K562 (cell line): ENCODE data around the gene SLC4A5. TPM values are rescaled to one million over a fixed set of nuclear protein-coding genes. Genes with fewer than 3 reads are reported as not detected.

Source experiments
- ADNP ChIP-seq: fragments of 200-800 bp; sonication (Bioruptor generic); IDR thresholded peaks from 2 replicates; pipeline ENCODE4 v1.6.1; 2016; ENCODE audit warnings: missing genetic modification characterization, missing compliant biosample characterization
- BCOR ChIP-seq: fragments of 450-650 bp; IDR thresholded peaks from 2 replicates; pipeline ENCODE4 v1.6.1; 2016
- CBX1 ChIP-seq: sonication (generic); IDR thresholded peaks from 2 replicates; pipeline ENCODE4 v1.6.1; 2016; ENCODE audit warnings: antibody characterized with exemption, low read depth, mild to moderate bottlenecking
- CBX3 ChIP-seq, 2 experiments: IDR thresholded peaks; 1 replicate in 1 of 2; 2 replicates in 1 of 2; pipeline ENCODE4 v1.6.1; 2012; ENCODE audit warnings: inconsistent platforms in 2 of 2, low read length in 2 of 2, borderline replicate concordance in 1 of 2, control low read depth in 1 of 2
- CEBPB ChIP-seq: fragments of 450-650 bp; IDR thresholded peaks from 2 replicates; pipeline ENCODE4 v1.6.1; 2016; ENCODE audit warnings: missing genetic modification characterization, missing compliant biosample characterization
- DPF2 ChIP-seq: fragments of 450-650 bp; IDR thresholded peaks from 2 replicates; pipeline ENCODE4 v1.6.1; 2016
- FOSL1 ChIP-seq: fragments of 200-800 bp; sonication (Bioruptor generic); conservative IDR thresholded peaks from 2 replicates; pipeline ENCODE4 v1.6.1; 2016; ENCODE audit warnings: missing genetic modification characterization, missing compliant biosample characterization
- FOXM1 ChIP-seq, 2 experiments: fragments of 450-650 bp in 1 of 2; sonication (generic) in 1 of 2; formaldehyde crosslinking in 1 of 2; IDR thresholded peaks; 2 replicates each; pipeline versions ENCODE4 v1.6.1 to v1.9.0; 2017 to 2022; ENCODE audit warnings: low read depth in 2 of 2, mild to moderate bottlenecking in 2 of 2, missing genetic modification reagents in 1 of 2, moderate library complexity in 1 of 2
- JUNB ChIP-seq: fragments of 450-650 bp; formaldehyde crosslinking; conservative IDR thresholded peaks from 2 replicates; pipeline ENCODE4 v1.4.0; 2020; ENCODE audit warnings: mild to moderate bottlenecking
- KLF16 ChIP-seq: IDR thresholded peaks from 2 replicates; pipeline ENCODE4 v1.6.1; 2016; ENCODE audit warnings: antibody characterized with exemption
- NCOR1 ChIP-seq: fragments of 450-650 bp; IDR thresholded peaks from 2 replicates; pipeline ENCODE4 v1.6.1; 2016; ENCODE audit warnings: mild to moderate bottlenecking, moderate library complexity
- NELFE ChIP-seq: IDR thresholded peaks from 2 replicates; pipeline ENCODE4 v1.6.1; 2011; ENCODE audit warnings: mild to moderate bottlenecking; ENCODE audit not compliant: insufficient read depth, insufficient read length
- PHB2 ChIP-seq: fragments of 450-650 bp; IDR thresholded peaks from 2 replicates; pipeline ENCODE4 v1.6.1; 2017; ENCODE audit warnings: low read depth
- PTBP1 ChIP-seq: fragments of 200-400 bp; formaldehyde crosslinking; IDR thresholded peaks from 2 replicates; pipeline ENCODE4 v1.6.1; 2017; ENCODE audit warnings: low read depth, low read length
- SMAD4 ChIP-seq: fragments of 250-450 bp; sonication (Bioruptor Pico); conservative IDR thresholded peaks from 2 replicates; pipeline ENCODE4 v1.8.0; 2021; ENCODE audit warnings: inconsistent platforms, mild to moderate bottlenecking, moderate library complexity
- SOX6 ChIP-seq: fragments of 450-650 bp; IDR thresholded peaks from 2 replicates; pipeline ENCODE4 v1.6.1; 2014; ENCODE audit warnings: mild to moderate bottlenecking
- TEAD4 ChIP-seq, 2 experiments: sonication (generic) in 1 of 2; formaldehyde crosslinking in 1 of 2; IDR thresholded peaks; 2 replicates each; pipeline versions ENCODE4 v1.6.1 to v1.8.0; 2012 to 2022; ENCODE audit warnings: borderline replicate concordance in 1 of 2, inconsistent platforms in 1 of 2, low read length in 1 of 2, mild to moderate bottlenecking in 1 of 2, missing genetic modification reagents in 1 of 2
- ZNF134 ChIP-seq: fragments of 250-450 bp; sonication (Bioruptor Pico); conservative IDR thresholded peaks from 2 replicates; pipeline ENCODE4 v1.4.0; 2020
- ZNF143 ChIP-seq: sonication (generic); formaldehyde crosslinking; IDR thresholded peaks from 2 replicates; pipeline ENCODE4 v1.9.0; 2022; ENCODE audit warnings: mild to moderate bottlenecking, missing genetic modification reagents
- ZNF165 ChIP-seq: fragments of 250-450 bp; sonication (Bioruptor Pico); IDR thresholded peaks from 2 replicates; pipeline ENCODE4 v1.4.0; 2020; ENCODE audit warnings: borderline replicate concordance
- ZNF444 ChIP-seq: fragments of 250-450 bp; sonication (Bioruptor Pico); IDR thresholded peaks from 2 replicates; pipeline ENCODE4 v1.4.0; 2020; ENCODE audit warnings: mild to moderate bottlenecking, moderate library complexity
- polyA plus RNA-seq, 8 experiments: library from polyadenylated mRNA; depleted of rRNA in 4 of 8; stranded (reverse) in 5 of 8; unstranded in 3 of 8; fragments of >200 nt; fragmentation: Nextera tagmentation in 2 of 8; fragmentation: Illumina TruSeq in 1 of 8; extraction: Ambion mirVana in 2 of 8; extraction: Trizol in 1 of 8; gene quantifications; 2 replicates each; pipeline versions ENCODE4 v1.2.1 to v1.2.3, GENCODE V29; 2011 to 2014; ENCODE audit warnings: inconsistent platforms in 1 of 8, missing spikeins in 1 of 8
- total RNA-seq, 7 experiments: library from RNA; depleted of rRNA in 6 of 7; stranded (reverse); fragments of >200 nt in 6 of 7; fragmentation: Illumina TruSeq in 2 of 7; extraction: Trizol in 2 of 7; gene quantifications; 2 replicates each; pipeline versions ENCODE4 v1.2.1 to v1.2.3, GENCODE V29; 2011 to 2021; ENCODE audit warnings: low replicate concordance in 1 of 7
- TF ChIP-seq, protein P1 (sequence below): sonication (generic); formaldehyde crosslinking; IDR thresholded peaks from 2 replicates; pipeline ENCODE4 v1.8.1; 2023; ENCODE audit warnings: mild to moderate bottlenecking, missing genetic modification reagents, moderate library complexity
- TF ChIP-seq, protein P2 (sequence below): sonication (generic); formaldehyde crosslinking; IDR thresholded peaks from 2 replicates; pipeline ENCODE4 v1.8.0; 2022; ENCODE audit warnings: missing genetic modification reagents, mild to moderate bottlenecking, moderate library complexity, borderline replicate concordance
- TF ChIP-seq, protein P3 (sequence below): fragments of 250-450 bp; sonication (Bioruptor Pico); IDR thresholded peaks from 2 replicates; pipeline ENCODE4 v1.9.0; 2021; ENCODE audit warnings: mild to moderate bottlenecking
- TF ChIP-seq, protein P4 (sequence below), 2 experiments: fragments of 250-450 bp in 1 of 2; fragments of 450-650 bp in 1 of 2; sonication (Bioruptor Pico) in 1 of 2; IDR thresholded peaks; 2 replicates each; pipeline versions ENCODE4 v1.6.1 to v1.8.0; 2016 to 2021; ENCODE audit warnings: mild to moderate bottlenecking in 2 of 2, moderate library complexity in 2 of 2, missing compliant biosample characterization in 1 of 2, missing genetic modification characterization in 1 of 2

The SLC4A5 gene
- total and polyA plus RNA-seq, 9 of the 15 experiments (the other 6 are each of a cell fraction or from before 2014, with no cell fraction given): 0.03 to 0.77 (median 0.14) TPM; not detected in 1

DNA sequence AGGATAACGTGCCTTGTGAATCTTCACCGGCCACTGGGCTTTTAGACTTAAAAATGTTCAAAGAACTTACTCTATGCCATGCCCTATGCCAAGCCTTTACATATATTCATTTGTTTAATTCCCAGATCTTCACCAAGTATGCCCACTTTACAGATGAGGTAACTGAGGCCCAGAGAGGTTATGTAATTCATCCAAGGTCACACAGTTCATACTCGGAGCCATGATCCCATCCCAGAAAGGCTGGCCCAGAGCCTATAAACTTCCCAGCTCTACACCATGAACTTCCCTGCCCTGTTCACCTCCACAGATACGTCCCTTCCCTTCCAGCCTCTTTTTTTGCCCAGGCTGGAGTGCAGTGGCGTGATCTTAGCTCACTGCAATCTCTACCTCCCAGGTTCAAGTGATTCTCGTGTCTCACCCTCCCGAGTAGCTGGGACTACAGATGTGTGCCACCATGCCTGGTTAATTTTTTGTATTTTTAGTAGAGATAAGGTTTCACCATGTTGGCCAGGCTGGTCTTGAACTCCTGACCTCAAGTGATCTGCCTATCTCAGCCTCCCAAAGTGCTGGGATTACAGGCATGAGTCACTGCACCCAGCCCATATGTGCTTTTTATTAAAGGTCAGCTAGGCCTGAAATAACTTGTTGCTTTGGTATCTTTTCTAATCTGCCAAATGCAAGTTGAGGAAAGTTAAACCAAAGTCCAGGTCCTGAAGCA, 100.7 kb downstream of the SLC4A5 start (continued):
- TF ChIP-seq, protein P1, sequence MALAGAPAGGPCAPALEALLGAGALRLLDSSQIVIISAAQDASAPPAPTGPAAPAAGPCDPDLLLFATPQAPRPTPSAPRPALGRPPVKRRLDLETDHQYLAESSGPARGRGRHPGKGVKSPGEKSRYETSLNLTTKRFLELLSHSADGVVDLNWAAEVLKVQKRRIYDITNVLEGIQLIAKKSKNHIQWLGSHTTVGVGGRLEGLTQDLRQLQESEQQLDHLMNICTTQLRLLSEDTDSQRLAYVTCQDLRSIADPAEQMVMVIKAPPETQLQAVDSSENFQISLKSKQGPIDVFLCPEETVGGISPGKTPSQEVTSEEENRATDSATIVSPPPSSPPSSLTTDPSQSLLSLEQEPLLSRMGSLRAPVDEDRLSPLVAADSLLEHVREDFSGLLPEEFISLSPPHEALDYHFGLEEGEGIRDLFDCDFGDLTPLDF: 0 out of 2 replicates have a peak, but pooled peaks have one; percentile 39
- TF ChIP-seq ZNF134 (CRISPR knock-in tag) (no peak), KLF16 (peak; percentile 45; the same call in 1 of the 2 replicates), ZNF444 (CRISPR knock-in tag) (no peak), ZNF143 (CRISPR knock-in tag) (no peak), BCOR (peak; percentile 94), NCOR1 (peak; percentile 90), CEBPB (tag) (0 out of 2 replicates have a peak, but pooled peaks have one; percentile 9), TEAD4 (IDR thresholded peaks at IDR 0.05; ENCODE audit: low read length) (peak; percentile 81), TEAD4 (CRISPR knock-in tag; IDR thresholded peaks at IDR 0.05; ENCODE audit: borderline replicate concordance) (no peak), ADNP (peak; percentile 81), ZNF165 (CRISPR knock-in tag) (no peak), FOXM1 (IDR thresholded peaks at IDR 0.05; ENCODE audit: low read depth) (peak; percentile 59; the same call in 1 of the 2 replicates), FOXM1 (CRISPR knock-in tag; IDR thresholded peaks at IDR 0.05; ENCODE audit: low read depth) (no peak), JUNB (CRISPR knock-in tag) (no peak), CBX1 (peak; percentile 50; the same call in 1 of the 2 replicates), PTBP1 (0 out of 2 replicates have a peak, but pooled peaks have one; percentile 38), PHB2 (peak; percentile 62; the same call in 1 of the 2 replicates), SMAD4 (CRISPR knock-in tag) (peak; percentile 39; the same call in 1 of the 2 replicates), CBX3 (IDR thresholded peaks at IDR 0.05; ENCODE audit: borderline replicate concordance in 1 of 2, low read length in 2 of 2) (0 out of 3 replicates have a peak, but pooled peaks of 1 of the 2 experiments have one; percentile 18), NELFE (no peak), FOSL1 (peak; percentile 82), DPF2 (peak; percentile 89), SOX6 (no peak)
- TF ChIP-seq, protein P2, sequence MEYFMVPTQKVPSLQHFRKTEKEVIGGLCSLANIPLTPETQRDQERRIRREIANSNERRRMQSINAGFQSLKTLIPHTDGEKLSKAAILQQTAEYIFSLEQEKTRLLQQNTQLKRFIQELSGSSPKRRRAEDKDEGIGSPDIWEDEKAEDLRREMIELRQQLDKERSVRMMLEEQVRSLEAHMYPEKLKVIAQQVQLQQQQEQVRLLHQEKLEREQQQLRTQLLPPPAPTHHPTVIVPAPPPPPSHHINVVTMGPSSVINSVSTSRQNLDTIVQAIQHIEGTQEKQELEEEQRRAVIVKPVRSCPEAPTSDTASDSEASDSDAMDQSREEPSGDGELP (CRISPR knock-in tag): no peak
- TF ChIP-seq, protein P3, sequence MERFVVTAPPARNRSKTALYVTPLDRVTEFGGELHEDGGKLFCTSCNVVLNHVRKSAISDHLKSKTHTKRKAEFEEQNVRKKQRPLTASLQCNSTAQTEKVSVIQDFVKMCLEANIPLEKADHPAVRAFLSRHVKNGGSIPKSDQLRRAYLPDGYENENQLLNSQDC: no peak
- TF ChIP-seq, protein P4, sequence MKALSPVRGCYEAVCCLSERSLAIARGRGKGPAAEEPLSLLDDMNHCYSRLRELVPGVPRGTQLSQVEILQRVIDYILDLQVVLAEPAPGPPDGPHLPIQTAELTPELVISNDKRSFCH (CRISPR knock-in tag; IDR thresholded peaks at IDR 0.05): no peak
- TF ChIP-seq, protein P4 (tag; IDR thresholded peaks at IDR 0.05): peak; percentile 89; the same call in 1 of the 2 replicates
